NCI-H2107 (cell line): ENCODE results near the gene ENOX2.
A peak's percentile ranks its signal among the peaks of the same experiment; 100 is the strongest.
"Not testable (repeated sequence)": the region's sequence is repeated elsewhere in the genome, so short reads cannot be mapped to it uniquely, and the experiment has no call there.

Experiments used
- DNase-seq: peaks from one replicate; lab custom pipeline; 2025; lab: John Stamatoyannopoulos, UW

ENOX2 gene

DNA sequence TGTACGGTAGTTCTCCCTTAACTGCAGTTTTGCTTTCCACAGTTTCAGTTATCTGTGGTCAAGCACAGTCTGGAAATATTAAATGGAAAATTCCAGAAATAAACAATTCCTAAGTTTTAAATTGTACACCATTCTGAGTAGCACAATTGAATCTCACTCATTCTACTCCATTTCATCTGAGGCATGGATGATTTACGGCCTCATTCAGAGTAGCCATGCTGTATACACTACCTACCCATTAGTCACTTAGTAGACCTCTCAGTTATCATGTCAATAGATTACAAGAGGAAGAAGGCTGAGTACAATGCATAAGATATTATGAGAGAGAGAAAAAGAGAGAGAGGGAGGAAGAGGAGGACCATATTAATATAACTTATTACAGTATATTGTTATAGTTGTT lies 77.5 kb downstream of the ENOX2 start:
- DNase-seq: no peak

DNA sequence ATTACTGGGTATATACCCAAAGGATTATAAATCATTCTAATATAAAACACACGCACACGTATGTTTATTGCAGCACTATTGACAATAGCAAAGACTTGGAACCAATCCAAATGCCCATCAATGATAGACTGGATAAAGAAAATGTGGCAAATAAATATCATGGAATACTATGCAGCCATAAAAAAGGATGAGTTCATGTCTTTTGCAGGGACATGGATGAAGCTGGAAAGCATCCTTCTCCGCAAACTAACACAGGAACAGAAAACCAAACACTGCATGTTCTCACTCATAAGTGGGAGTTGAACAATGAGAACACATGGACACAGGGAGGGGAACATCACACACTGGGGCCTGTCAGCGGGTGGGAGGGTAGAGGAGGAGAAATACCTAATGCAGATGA lies 83.6 kb downstream of the ENOX2 start:
- DNase-seq: not testable (repeated sequence)

DNA sequence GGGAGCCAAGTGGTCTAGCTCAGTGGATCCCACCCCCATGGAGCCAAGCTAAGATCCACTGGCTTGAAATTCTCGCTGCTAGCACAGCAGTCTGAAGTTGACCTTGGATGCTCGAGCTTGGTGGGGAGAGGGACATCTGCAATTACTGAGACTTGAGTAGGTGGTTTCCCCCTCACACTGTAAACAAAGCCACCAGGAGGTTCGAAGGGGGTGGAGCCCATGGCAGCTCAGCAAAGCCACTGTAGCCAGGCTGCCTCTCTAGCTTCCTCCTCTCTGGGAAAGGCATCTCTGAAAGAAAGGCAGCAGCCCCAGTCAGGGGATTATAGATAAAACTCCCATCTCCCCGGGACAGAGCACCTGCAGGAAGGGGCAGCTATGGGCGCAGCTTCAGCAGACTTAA lies 89.1 kb downstream of the ENOX2 start:
- DNase-seq: not testable (repeated sequence)

DNA sequence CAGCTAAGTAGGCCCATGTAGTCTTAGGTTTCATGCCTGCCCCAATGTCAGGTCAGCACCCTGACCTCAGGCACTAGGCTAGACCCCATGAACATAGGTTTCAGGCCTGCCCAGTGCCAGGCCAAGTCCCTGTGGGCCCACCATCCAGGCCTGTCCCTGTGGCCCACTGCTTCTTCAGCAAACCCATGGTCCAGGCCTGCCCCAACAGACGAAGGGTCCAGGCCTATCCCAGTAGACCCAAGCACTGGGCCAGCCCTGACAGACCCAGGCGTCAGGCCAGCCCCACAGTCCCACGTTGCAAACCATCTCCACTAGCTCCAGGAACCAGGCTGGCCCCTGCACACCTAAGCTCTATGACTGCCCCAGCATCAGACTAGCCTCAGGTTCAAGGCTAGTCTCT lies 92.4 kb downstream of the ENOX2 start:
- DNase-seq: no peak

DNA sequence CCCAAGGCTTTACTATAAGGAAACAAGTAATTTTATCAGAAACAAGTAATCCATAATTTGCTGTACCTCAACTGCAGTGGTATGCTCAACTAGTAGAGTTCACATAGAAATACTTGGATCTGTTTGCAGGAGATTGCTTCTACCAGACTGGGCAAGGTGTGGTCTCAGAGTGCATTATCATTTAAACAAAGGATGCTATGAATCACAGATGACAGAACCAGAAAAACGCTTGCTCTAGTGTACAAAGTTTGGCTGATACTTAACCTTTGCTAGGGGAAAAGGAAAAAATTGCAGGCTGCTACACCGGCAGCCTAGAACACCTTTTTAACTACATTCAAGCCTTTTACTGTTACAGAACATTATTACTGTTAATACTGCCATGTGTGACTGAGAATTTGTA lies 97.1 kb downstream of the ENOX2 start:
- no peak for DNase-seq

DNA sequence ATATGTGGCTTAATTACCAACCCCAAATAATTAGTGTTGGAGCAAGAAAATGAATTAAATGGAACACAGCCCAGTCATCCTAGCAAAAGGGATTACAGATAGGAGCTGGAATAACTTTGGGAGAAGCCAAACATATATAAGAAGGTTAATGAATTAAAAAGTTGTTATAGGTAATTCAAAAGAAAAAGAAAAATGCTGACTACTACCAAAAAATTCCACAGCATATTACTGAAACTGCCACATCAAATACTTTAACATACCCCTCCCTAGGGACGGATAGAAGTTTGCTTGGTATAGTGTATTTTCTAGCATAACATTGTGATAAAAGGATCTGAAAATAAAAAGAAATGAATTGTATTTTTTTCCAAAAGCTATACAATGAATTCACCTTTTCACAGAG lies 99.5 kb downstream of the ENOX2 start:
- DNase-seq: no peak

DNA sequence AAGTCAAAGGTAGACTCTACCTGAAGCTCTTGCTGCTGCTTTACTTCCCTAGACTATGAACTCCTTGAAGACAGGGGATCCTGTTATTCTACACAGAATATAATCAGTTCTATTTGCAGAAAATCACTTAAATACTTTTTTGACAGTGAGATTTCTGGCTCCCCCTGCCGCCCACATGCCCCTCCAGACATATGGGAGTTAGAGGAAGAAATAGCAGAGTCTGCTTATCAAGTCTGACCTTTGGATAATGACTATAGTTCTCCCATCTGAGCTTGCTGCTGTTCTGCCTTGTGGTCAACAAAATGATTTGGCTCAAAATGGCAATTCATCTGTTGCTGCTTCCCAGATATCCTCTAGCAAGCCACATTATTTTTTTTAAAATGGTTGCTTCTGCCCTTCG lies 101.1 kb downstream of the ENOX2 start:
- no peak for DNase-seq

DNA sequence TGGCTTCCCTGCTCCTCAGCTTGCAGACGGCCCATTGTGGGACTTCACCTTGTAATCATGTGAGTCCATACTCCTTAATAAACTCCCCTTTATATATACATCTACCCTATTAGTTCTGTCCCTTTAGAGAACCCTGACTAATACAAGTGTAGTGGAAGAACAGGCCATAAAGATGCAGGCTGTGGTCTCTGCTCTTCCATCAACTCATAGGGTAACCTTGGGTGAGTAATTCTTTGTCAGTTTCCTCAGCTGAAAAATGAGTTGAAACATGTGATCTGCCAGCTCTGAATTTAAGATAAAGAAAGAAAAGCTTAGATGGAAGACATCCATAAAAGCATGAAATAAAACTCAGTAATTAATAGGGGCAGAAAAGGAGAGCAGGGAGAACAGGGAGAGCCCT lies 103.6 kb downstream of the ENOX2 start:
- DNase-seq: no peak

DNA sequence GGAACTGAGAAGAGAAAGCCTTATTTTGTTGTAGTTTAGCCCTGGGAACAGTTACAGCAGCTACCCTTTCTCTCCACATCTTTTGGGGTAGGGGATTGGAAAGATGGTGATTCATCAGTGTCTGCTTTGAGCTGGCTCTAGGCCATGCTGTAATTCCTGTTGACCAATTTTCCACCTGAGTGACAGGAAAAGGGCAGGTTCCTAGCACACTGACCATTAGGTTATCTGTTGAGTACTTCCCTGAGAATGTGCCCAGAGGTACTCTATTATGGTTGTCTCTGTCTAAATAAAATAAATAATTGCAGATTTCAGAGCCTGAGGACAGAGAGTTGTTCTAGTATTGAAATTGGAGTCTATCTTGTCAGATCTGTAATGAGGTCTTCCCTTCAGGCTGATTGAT lies 109.0 kb downstream of the ENOX2 start:
- no peak for DNase-seq

DNA sequence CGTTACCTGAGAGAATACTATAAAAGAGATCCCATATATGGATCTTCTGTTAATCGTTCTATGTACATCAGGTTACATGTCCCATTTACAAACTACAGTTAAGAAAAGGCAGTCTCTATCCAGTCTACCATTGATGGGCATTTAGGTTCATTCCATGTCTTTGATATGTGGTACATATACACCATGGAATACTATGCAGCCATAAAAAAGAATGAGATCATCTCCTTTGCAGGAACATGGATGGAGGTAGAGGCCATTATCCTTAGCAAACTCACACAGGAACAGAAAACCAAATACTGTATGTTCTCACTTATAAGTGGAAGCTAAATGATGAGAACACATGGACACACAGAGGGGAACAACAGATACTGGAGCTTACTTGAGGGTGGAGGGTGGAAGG lies 111.1 kb downstream of the ENOX2 start:
- DNase-seq: not testable (repeated sequence)

DNA sequence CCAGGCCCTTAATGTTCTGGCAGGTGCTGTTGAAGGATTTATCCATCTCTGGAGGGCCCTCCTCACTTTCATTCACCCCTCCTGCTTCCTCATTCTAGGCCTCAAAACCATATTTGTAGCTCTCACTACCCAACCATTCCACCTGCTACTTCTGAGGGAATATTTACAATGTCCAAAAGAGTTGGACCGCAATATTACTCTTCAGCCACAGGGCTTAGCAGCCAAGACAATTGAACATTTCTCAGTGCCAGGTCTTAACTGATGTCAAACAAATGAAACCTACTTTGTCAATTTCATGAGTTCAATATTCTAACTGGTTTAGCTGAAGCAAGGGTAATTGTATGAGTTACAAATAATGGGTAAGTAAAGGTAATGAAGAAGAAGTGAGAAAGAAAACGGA lies 113.2 kb downstream of the ENOX2 start:
- no peak for DNase-seq

DNA sequence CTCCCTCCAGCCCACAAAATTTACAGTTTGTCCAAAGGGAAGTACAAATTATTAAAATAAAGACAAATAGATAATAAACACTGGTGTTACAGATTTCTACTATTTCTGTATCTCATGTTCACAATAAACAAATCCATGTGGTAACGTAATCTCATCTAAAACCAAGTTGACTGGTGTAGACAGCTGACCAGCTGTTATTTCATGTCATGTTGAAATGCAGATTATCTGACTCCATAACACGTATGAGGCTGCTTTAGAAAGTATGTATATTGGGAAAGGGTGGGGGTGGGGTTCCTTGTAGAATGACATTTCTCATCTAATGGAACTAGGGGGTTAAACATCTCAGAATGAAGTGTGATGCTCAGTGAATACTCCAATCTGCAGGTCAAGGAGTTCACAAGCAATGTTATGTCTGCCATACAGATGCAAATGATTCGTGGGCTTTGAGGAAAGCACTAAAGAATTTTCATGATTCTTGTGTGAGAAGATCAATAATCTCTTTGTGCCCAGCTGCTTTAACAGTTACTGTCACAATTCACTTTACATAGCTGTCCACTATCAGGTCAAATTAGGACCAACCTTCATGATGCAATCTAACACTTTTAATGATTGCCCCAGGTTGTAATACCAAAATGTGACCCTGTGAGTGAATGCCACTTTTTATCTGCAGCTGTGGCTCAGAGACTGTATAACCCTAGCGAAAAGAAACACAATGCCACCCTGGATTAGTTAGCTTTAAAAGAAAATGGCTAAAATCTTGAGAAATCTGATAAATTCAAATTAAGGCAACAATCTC lies 114.0 kb downstream of the ENOX2 start:
- DNase-seq: no peak

DNA sequence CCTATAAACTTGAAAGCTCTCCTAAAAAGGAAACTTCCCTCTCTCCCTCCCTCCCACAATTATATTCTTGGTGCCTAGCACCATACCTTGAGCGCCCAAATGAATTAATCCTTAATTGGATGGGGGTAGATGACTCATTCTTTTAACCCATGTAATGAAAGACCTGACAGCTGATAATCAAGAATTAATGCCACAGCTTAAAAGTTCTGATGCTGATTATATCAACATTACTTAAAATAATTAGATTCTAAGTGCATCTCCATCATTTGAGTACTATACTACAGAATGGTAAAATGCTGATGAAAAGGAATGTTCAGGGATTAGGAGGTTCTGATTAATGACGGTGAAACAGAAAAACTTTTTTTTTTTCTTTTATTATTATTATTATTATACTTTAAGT lies 117.0 kb downstream of the ENOX2 start:
- DNase-seq: no peak

DNA sequence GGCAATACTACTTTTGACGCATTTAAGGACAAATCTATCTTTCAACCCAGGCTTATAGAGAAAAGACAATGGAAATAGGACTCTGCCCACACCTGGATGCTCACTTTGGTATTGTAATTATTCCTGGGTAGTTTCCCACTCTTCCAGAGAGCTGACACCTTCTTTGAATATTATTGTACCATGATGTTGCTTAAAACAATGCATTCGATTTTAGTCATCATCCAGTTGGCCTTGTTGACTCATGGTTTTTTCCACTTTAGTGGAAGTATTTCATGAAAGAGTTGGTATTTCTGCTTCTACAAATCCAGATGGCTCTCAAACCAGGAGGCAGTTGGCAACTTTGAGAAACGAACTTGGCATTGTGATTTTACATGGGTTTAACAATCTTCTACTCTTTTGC lies 124.2 kb downstream of the ENOX2 start:
- no peak for DNase-seq

DNA sequence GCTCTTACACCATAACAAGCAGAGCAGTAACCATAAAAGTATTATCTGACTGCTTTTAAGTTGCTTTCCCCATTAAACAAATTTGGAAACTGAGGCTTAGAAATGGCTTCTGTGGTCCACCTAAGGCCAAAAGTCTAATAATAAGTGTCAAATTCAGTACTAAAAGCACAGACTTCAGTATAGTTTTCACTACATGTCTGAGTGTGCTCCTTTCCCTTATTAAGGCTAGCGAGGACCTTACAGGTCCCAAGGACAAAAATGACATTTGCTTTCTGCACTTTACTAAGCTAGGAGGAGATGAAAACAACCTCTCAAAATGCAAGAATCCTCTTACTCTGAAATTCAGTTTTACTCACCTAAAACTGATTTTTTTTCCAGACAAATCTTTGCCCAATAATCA lies 127.2 kb downstream of the ENOX2 start:
- no peak for DNase-seq

DNA sequence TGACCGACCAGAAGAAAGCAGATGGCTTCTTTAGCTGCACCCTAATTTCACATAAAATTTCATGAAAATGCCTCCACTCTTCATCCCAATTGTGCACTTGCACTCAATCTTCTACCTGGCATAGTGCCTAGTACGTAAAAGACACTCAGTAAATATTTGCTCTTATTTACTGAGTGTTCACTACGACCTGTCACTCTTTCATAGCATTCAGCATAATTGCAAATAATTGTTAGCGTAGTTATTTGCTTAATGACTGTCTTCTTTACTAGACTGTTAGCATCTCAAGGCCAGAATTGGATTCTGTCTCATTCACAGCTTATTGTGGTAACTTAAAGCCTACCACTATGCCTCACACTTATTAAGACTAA lies 130.2 kb downstream of the ENOX2 start:
- peak; percentile 37 for DNase-seq

DNA sequence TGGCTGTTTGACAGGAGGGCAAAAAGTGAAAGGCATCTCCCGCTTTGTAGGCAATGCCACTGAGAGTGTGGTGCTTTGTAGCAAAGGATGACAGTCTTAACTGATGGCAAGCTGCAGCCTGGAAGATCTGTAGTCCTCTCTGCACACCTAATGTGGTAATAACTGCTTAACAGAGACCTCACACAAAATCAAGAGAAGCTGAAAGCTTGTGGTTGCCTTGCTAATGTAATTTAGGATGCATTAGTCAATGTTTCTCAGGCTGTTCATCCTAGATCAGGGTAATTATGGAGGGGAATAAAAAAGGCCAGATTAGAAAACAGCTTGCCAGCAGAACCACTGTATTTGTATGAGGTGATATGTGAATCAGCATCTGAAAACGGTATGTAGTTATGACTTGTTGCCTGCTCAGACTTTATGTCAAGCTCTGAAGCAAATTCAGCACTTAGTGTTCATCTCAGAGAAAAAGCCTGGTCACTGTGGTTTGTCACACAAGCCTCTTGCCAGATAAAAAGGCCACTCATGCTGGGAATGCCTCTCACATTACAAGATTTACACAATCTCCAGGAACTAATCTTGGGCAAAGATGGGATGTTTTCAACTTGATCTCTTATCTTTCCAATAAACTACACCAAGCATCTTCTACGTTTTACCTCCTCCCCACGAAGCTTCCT lies 130.8 kb downstream of the ENOX2 start:
- DNase-seq: peak; percentile 71

DNA sequence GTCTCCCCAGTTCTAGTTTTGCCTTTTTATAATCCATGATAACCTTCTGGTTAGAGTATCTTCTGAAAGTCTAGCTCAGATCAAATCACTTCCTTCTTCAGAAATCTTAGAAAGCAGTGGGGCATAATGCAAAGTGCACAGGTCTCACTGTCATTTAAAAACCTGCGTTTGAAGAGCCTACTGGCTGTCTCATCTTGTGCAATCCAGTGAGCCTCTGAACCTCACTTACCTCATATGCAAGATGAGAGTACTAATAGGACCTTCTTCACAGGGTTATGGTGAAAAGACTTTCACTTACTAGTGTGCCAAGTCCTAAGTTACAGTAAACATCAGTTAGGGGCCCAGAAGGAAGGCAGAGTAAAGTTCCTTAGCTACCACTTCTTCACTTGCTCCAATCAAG lies 131.4 kb downstream of the ENOX2 start:
- no peak for DNase-seq

DNA sequence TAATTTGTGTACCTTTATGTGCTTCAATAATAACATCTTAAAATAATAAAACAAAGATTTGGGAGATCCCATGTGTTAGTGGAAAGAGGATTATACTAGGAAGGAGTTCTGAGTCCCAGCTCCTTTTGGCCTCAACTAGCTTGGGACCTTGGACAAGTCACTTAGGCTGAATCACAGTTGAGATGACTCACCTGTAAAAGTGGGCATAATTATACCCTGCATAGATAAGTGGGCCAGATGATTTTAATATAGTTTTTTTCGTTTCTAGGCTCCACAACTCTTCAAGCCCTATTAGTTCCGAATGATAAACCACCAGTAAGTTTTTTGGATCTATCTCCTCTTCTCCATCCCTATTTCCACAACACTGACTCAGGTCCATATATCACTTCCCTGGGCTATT lies 131.8 kb downstream of the ENOX2 start:
- no peak for DNase-seq

DNA sequence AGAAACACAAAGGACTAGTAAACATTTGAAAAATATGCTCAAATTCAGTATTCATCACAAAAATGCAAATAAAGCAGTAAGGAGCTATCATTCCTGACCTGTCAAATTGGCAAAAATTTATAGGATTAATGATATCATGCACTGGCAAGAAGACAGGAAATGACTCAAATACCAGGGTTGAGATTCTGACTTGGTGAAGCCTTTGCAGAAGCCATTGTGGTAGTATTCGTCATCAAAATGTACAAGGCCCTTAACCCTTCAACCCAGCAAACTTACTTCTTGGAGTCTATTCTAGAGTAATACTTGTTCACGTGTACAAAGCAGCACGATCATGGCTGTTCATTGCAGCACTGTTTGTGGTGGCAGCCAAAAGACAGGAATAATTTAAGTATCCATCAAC lies 132.4 kb downstream of the ENOX2 start:
- no peak for DNase-seq

DNA sequence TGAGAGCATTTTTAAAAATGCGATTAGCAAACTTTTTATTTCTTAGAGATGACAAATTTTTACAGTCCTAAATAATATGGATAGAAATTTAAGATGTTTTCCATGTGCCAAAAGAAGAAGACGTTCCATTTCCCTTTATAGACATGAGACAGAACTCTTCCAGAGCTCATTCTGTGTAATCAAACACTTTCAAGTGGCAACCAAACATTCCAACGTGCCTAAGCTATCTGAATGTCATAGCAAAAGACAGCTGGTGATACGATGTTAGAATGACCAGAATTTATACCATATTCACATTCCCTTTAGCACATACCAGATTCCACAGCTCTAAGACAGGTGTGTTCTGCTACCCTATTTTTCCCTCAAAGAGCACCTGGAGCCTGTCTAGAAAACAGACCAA lies 133.2 kb downstream of the ENOX2 start:
- DNase-seq: no peak

DNA sequence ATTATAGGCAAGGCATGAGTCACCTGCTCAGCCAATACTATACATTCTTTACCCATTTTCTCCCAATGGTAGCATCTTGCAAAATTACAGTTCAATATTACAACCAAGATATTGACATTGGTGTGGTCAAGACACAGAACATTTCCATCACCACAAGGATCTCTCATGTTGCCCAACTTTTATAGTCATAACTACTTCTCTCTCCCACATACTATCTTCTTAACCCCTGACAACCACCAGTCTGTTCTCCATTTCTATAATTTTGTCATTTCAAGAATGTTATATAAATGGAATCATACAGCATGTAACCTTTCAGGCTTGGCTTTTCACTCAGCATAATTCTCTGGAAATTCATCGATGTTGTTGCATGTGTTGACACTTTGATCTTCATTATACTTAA lies 144.9 kb downstream of the ENOX2 start:
- no peak for DNase-seq

DNA sequence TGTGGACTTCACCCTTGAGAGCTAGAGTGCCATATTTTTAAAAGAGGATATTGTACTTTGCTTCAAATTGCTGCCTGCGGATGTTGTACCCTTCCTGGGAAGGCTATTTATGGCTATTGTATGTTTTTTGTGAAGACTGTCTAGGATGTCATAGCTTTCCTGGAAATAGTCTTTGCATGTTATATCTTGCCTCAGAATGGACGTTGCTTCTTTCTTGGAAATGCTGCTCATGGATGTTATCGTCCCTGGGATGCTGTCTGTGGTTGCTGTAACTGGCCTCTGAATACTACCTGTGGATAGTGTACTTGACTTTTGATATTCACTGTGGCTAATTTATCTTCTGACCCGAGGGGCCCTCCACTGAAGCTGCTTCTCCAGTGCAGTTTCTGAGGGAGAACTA lies 146.8 kb downstream of the ENOX2 start:
- DNase-seq: no peak

DNA sequence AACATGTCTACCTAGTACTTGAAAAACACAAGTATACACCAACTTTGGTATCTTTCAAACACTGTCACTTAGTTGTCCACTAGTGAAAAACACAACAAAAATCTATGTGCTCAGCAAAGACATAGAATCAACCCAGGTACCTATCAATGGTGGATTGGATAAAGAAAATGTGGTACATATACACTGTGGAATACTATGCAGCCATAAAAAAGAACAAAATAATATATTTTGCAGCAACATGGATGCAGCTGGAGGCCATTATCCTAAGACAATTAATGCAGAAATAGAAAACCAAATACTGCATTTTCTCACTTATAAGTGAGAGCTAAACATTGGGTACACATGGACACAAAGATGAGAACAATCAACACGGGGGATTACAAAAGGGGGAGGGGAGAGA lies 148.7 kb downstream of the ENOX2 start:
- no peak for DNase-seq
